ENCODE data around the gene TGIF2LY. TPM values are rescaled to one million over a fixed set of nuclear protein-coding genes. Genes with fewer than 3 reads are reported as not detected.
"Not testable (repeated sequence)": the region's sequence is repeated elsewhere in the genome, so short reads cannot be mapped to it uniquely, and the experiment has no call there.

Gene TGIF2LY
- not detected in 2 replicates for total RNA-seq

- CTCF ChIA-PET; H3K36me3 Mint-ChIP-seq (ENCODE audit: low read depth); H3K4me1 Mint-ChIP-seq; ATAC-seq (ENCODE audit: low read depth); intact Hi-C loops (cut with micrococcal nuclease); POLR2A ChIA-PET; H3K27ac Mint-ChIP-seq; H3K9me3 Mint-ChIP-seq; DNase-seq; H3K27me3 Mint-ChIP-seq; H3K4me3 Mint-ChIP-seq: not testable (repeated sequence)
These were observed at the start of gene TGIF2LY for GRCh38 chrY:3578767-3579166. Gene TGIF2LY (plus strand): TSS chrY:3579067. CDS start chrY:3579245, 178 bp downstream.
